HEK293 (cell line): Measurements from ENCODE around the gene GOLT1A.

Source experiments
- KLF9 ChIP-seq: fragments of 450-650 bp; formaldehyde crosslinking; IDR thresholded peaks from 2 replicates; pipeline ENCODE4 v1.5.1; 2016; ENCODE audit warnings: missing biosample characterization, missing genetic modification characterization, low read depth
- SETDB1 ChIP-seq: IDR thresholded peaks from one replicate; pipeline ENCODE4 v1.6.1; 2017; ENCODE audit warnings: mild to moderate bottlenecking, low read length, moderate library complexity, mixed read lengths; ENCODE audit not compliant: insufficient read length
- TCF7L2 ChIP-seq: IDR thresholded peaks from 2 replicates; pipeline ENCODE4 v1.6.1; 2011; ENCODE audit warnings: low read depth, mild to moderate bottlenecking, inconsistent platforms, low read length, moderate library complexity, borderline replicate concordance
- ZFP37 ChIP-seq: fragments of 450-650 bp; formaldehyde crosslinking; IDR thresholded peaks from 2 replicates; pipeline ENCODE4 v1.5.1; 2016; ENCODE audit warnings: missing biosample characterization, missing genetic modification characterization
- ZNF174 ChIP-seq: fragments of 450-650 bp; formaldehyde crosslinking; IDR thresholded peaks from 2 replicates; pipeline ENCODE4 v1.5.0; 2017; ENCODE audit warnings: missing biosample characterization, mild to moderate bottlenecking, missing genetic modification characterization
- ZNF274 ChIP-seq, 2 experiments: fragments of 200-500 bp in 1 of 2; fragments of 450-650 bp in 1 of 2; sonication (Bioruptor generic) in 1 of 2; formaldehyde crosslinking in 1 of 2; IDR thresholded peaks; 2 replicates each; pipeline versions ENCODE4 v1.5.1 to v1.6.1; 2014 to 2016; ENCODE audit warnings: borderline replicate concordance in 1 of 2, inconsistent platforms in 1 of 2, low read length in 1 of 2, missing biosample characterization in 1 of 2, missing genetic modification characterization in 1 of 2
- ZNF341 ChIP-seq: fragments of 450-650 bp; formaldehyde crosslinking; IDR thresholded peaks from 2 replicates; pipeline ENCODE4; 2016; ENCODE audit warnings: low read depth, missing biosample characterization, missing genetic modification characterization
- ZNF747 ChIP-seq: fragments of 450-650 bp; formaldehyde crosslinking; IDR thresholded peaks from 2 replicates; pipeline ENCODE4 v1.5.1; 2016; ENCODE audit warnings: missing biosample characterization, missing genetic modification characterization
- ZNF843 ChIP-seq: fragments of 450-650 bp; formaldehyde crosslinking; IDR thresholded peaks from 2 replicates; pipeline ENCODE4 v1.5.1; 2016; ENCODE audit warnings: missing biosample characterization, missing genetic modification characterization
- TF ChIP-seq, protein P1 (sequence below): fragments of 450-650 bp; formaldehyde crosslinking; IDR thresholded peaks from 2 replicates; pipeline ENCODE4 v1.5.1; 2016; ENCODE audit warnings: missing biosample characterization, missing genetic modification characterization

DNA sequence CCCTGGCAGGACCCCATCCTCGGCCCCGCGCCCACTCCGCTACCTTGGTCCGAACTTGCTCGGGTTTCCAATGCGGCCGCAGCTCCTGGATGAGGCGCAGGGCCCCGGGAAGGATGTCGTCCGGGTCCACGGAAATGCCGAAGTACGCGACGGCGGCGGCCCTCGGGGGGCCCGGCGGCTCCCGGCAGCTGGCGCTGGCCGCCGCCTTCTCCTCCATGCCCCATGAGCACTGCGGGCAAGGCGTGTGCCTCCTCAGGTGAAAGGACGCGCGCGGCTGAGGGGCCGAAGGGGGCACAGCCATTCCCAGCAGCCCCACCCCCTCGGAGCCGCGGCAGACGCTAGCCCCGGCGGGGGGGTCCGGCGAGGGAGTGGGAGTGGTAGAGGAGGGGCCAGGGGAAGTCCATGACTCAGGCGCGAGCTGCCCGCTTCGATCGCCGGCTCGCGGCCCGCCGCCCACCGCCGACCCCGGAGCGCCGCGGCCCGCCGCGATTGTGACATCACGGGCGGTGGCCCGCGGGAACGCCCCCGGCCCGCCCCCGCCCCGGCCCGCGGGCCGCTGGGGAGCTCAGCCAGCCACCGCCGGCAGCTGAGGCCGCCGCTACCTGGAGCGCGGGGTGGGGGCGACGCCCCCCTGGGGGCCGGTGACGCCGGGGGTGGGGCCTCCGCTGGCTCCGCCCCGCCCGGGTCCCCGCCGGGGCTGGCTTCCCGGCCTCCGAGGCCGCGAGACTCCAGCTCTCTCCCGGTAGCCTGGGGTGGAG is 62.1 kb downstream of the GOLT1A start, which contains the start of gene ETNK2:
- no peak for TF ChIP-seq ZNF747 (tag by site-specific recombination)
- no peak for TF ChIP-seq ZNF843
- TF ChIP-seq TCF7L2 = no peak
- TF ChIP-seq, protein P1, sequence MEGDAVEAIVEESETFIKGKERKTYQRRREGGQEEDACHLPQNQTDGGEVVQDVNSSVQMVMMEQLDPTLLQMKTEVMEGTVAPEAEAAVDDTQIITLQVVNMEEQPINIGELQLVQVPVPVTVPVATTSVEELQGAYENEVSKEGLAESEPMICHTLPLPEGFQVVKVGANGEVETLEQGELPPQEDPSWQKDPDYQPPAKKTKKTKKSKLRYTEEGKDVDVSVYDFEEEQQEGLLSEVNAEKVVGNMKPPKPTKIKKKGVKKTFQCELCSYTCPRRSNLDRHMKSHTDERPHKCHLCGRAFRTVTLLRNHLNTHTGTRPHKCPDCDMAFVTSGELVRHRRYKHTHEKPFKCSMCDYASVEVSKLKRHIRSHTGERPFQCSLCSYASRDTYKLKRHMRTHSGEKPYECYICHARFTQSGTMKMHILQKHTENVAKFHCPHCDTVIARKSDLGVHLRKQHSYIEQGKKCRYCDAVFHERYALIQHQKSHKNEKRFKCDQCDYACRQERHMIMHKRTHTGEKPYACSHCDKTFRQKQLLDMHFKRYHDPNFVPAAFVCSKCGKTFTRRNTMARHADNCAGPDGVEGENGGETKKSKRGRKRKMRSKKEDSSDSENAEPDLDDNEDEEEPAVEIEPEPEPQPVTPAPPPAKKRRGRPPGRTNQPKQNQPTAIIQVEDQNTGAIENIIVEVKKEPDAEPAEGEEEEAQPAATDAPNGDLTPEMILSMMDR (tag by site-specific recombination) = no peak
- TF ChIP-seq ZNF174 = no peak
- peak; percentile 47 for TF ChIP-seq KLF9 (tag by site-specific recombination)
- no peak for TF ChIP-seq ZNF274 (IDR thresholded peaks at IDR 0.05; ENCODE audit: low read length)
- TF ChIP-seq ZNF274 (tag by site-specific recombination; IDR thresholded peaks at IDR 0.05; ENCODE audit: borderline replicate concordance) = no peak
- no peak for TF ChIP-seq ZFP37 (tag by site-specific recombination)
- TF ChIP-seq SETDB1 = no peak
- TF ChIP-seq ZNF341 (tag by site-specific recombination) = peak; percentile 66
